Stimulated activated CD4-positive, alpha-beta T cell treated with anti-CD3 and anti-CD28 coated beads, TNF-alpha, amount 100 ng/mL, for 48 hours (primary cell): Measurements from ENCODE around the gene COL28A1.
"Not testable (repeated sequence)": the region's sequence is repeated elsewhere in the genome, so short reads cannot be mapped to it uniquely, and the experiment has no call there.

Experiments used
- DNase-seq, 3 donors: peaks; one replicate each; pipeline ENCODE4 v3.0.0-alpha.2; 2020; ENCODE audit warnings: low read depth in 3 of 3

COL28A1 gene

DNA sequence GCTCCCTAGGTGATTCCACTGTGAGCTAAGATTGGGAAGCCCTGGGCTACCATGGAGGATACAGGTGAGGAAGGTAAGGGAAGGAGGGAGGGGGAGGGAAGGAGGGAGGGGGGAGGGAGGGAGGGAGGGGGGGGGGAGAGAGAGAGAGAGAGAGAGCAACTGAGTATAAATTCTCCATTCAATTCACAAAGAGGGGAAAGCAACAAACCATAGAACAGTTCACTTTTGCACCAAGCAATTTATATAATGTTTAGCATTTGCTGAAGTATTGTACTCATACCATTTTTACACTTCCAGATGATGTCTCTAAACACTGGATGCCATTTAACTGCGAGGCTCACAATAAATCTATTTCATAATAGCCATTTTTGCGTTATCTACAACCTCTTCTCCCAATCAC is 118.3 kb downstream of the COL28A1 start:
- DNase-seq, result no peak

- no peak for DNase-seq
Observed at GRCh38 chr7:7416031-7416858, 119.4 kb downstream of the COL28A1 start.

DNA sequence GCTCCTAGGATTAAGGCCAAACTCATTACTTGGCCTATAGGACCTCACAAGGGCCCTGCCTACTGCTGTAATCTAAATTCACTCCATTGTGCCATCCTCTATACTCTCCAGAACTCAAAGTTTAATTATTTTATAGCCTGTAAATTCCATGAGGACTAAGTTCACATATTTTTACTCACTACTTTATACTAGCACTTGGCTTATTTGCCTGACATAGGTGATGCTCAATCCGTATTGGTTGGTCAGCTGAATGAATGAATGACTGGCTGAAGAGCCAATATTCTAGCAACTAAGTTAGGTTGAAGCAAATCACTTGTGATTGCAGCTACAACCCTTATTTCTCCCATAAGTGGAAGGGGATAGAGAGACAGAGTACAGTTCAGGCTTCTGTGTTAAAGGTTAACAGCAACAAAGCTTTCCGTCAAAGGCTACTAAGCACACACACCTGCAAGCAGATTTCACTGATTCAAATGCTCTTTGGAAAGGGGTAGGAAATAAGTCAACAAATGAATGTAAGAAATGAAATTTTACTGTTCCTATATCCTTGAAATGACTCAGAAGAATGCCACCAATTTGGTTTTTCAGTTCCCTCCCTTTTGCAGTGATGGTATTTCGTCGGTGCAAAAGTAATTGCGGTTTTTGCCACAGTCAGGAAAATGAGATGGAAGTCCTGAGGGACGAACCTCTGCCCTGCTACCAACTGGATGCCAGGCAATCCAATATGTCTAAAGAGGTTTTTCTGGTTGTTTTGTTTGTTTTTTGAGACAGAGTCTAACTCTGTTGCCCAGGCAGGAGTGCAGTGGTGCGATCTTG is 120.7 kb downstream of the COL28A1 start:
- no peak for DNase-seq

GRCh38 chr7:7408001-7408770 is 127.5 kb downstream of the COL28A1 start:
- no peak for DNase-seq

DNA sequence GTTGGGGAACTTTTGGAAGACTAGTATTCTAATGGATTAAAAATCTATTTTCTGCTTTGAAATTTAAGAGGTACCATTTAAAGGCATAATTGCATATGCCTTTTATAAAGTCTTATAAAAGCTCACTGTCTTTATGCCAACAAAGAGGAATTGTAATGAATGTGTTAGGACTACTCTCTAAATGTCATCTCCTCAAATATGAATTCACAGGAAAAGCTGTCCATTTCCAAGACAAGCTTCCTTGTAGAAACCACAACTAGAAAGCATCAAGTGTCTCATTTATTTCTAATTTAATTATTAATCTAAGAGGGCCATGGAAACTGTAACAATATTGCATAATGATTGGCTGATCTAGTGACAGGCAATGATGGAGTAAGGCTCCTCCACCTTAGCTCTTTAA is 130.2 kb downstream of the COL28A1 start:
- DNase-seq, result no peak

GRCh38 chr7:7399707-7400106 is 136.0 kb downstream of the COL28A1 start:
- DNase-seq, result no peak

DNA sequence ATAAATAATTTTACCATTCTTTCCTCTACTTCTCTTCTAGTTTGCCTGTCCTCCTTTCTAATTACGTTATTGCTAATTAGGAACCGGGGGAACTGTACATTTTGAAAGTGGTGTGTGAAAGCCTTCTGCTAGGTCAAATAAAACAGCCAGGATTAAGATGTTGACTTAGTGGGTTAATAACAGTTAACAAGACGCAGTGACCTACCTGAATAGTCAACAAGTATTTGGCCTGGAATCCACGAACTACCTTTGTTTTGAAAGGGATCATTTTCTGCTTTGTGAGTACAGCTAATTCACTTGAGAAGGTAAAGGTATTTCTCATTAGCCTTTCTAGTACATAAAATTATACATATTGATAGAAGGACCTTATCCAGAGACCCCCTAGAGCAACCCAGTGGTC is 139.9 kb downstream of the COL28A1 start:
- DNase-seq, result no peak

- not testable (repeated sequence) for DNase-seq
Observed at GRCh38 chr7:7388164-7388563, 147.5 kb downstream of the COL28A1 start.

GRCh38 chr7:7385421-7385820 is 150.3 kb downstream of the COL28A1 start:
- no peak for DNase-seq

DNA sequence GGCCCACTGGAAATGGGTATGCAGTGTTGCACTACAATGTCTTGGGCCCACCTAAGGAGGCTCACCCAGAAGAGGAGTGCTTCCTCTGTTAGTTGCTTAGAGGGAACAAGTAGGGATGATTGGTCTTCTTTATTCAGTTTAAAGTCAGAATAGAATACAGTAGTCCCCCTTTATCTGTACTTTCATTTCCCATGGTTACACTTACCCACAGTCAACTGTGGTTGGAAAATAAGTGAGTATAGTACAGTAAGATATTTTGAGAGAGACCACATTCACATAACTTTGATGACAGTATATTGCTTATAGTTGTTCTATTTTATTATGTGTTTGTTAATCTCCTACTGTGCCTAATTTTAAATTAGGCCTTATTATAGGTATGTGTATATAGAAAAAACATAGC is 151.4 kb downstream of the COL28A1 start:
- DNase-seq, result no peak

DNA sequence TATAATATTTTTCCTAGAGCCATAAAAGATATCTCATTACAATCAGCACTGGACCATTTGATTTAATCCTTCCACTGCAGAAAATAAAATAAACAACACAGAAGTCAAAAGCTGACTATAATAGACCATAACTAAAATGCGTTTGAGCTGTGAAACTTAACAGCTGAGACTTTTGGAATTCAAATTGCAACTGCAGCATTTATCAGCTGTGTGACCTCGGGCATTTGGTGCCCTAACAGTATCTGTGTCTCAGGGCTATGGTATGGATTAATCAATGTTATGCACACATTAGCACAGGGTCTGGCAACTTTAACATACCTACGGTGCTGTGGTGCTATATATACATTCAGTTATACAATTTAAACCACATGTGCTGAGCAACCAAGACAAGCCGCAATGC is 160.1 kb downstream of the COL28A1 start:
- no peak for DNase-seq

DNA sequence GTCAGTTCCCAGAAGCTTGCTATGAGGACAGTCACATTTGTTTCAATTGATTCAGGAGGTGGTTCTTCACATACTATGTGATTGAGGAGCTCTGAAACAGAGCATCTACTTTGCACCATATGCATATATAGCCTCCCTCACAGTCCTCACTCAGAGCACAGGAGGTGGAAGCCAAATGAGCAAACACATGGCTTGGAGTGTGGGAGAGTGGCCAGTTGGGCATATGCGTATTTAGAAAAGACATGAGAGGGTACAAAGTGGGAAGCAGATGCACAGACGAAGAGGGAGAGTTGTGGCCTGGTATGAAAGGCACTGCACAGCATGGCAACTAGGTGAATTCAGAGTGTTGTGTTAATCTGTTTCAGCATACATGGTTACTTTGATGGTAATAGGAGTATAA is 165.6 kb downstream of the COL28A1 start:
- DNase-seq, result no peak

DNA sequence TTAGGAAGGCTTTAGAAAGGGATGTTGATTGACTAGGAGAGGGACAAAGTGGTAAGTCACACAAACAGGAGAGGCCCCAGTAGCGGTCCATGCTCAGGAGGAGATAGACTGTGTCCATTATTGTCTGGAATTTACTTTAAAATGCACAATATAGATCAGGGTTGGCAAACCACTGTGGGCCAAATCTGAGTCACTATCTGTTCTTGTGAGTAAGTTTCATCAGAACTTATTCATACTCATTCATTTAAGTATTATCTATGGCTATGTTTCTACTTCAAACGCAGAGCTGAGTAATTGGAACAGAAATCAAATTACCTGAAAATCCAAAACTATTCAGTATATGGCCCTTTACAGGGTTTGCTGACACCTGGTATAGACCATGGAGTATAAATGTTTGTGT is 166.5 kb downstream of the COL28A1 start:
- no peak for DNase-seq

DNA sequence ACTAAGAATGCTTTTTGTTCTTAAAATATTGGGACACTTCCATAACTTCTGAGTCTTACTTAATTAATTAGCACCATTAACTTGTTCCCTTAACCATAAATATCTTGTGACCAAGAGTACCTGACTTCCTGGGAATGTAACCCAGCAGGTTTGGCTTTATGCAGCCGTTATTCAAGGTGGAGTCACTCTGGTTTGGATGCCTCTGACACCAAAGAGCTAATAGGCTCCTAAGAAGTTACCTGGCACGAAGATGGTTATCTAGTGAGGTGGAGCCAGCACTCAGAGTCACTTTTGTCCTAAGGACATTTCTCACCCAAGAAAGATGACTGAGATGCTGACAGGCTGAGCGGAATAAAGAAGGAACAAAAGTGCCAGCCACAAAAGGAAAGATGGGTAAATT is 181.0 kb downstream of the COL28A1 start:
- no peak for DNase-seq

GRCh38 chr7:7352845-7353244 is 182.8 kb downstream of the COL28A1 start:
- no peak for DNase-seq

- DNase-seq, result no peak
Observed at GRCh38 chr7:7351832-7352231, 183.8 kb downstream of the COL28A1 start.

GRCh38 chr7:7351156-7351555 is 184.5 kb downstream of the COL28A1 start:
- no peak for DNase-seq

DNA sequence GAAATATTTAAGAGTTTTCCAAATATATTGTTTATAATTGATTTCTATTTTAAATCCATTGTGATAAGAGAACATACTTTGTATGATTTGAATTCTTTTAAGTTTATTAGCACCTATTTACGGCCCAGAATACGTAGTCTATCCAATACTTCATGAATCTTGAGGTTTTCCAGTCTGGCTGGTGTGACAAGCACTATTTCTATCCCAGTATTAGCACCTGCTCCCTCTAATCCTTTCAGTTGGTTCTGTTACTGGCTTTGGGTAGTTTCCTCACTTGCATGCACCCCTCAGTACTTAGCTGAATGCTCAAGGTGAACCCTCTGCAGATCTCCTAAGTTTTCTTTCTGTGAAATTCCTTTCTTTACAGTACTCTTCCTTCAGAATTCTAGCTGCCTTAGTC is 186.5 kb downstream of the COL28A1 start:
- no peak for DNase-seq

DNA sequence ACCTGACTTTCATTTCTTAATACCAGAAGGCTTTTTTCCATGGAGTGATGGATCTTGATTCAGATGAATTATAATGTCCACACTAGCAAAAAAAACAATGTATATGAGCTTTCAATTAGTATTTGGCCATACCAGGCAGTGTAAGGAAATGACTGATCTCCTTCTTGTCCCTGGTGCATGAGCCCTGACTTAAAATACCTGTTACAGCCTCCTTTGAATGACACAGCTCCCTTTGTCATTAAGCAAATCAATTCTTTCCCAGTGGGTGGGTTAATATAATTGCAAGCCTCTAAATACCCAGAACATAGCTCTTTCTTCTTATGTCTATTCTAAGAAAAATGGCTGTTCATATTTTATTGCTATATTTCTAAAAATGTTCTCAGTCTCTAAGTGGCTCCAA is 188.6 kb downstream of the COL28A1 start:
- DNase-seq, result no peak

DNA sequence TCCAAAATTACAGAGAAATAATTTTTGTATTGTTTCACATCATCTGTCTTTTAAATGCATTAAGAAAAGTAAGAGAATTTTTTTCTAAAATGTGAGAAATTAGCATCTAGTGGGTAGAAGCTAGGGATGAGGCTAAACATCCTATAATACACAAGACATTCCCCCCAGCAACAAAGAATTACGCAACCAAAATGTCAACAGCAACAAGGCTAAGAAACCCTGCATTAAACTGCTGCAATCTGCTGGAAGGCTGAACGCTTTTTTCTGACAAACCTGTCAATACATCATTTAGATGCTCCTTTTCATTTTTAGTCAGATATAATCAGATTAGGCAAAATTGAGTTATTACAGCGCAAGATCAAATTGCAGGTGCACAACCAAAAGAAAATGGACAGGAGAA is 191.1 kb downstream of the COL28A1 start:
- DNase-seq, result no peak

DNA sequence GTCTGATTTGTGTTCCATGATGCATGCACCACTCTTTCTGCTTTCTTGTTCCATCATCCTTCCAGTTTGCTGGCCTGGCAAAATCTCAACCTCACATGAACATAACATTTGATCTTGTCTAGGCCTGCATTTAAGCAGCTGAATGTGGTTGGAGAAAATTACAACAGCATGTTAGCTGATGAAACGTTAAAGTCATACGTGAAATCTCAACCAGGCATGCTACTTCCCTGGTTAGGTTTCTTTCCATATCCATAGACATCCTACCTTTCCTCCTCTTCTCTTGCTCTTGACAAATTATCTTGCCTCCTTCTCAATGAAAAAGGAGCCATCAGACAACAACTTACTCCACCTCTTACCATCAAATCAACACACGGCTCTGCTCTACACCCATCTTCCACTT is 199.8 kb downstream of the COL28A1 start:
- DNase-seq, result no peak

GRCh38 chr7:7335215-7335614 is 200.5 kb downstream of the COL28A1 start:
- DNase-seq, result no peak
